ENCODE results near the gene LRRC59. TPM values are rescaled to one million over a fixed set of nuclear protein-coding genes. Genes with fewer than 3 reads are reported as not detected.

The LRRC59 gene
- total and polyA plus RNA-seq, 2 of the 13 experiments (the other 11 are each of a cell fraction or from before 2014, with no cell fraction given): 87.3 to 222 TPM

DNA sequence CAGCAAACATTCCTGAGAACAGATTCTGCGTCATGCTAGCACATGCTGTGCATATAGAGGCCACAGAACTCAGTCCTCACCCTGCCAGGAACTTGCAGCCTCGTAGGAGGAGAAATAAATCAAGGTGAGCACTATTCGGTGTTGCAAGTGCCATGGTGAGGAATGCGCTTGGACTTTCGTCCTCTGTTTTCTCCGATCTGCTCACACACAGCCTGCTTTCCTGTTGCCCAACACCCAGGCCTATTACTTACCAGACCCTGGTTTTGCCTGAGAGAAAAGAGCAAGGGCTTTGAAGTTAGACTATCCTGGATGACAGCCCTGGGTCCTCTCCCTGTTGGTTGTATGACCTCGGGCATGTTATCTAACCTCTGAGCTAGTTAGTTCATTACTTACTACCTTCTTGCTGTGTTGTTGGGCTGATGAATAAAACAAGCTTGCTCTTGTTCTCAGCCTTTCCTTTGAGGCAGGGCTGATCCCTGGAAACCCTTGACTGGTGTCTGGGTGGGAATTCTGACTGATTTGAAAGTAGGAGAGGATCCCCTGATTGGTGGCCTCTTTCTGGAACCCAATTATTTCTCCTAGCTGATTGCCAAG, 31.6 kb upstream of the LRRC59 start (continued):
- TF ChIP-seq SNAPC2 (CRISPR knock-in tag; IDR thresholded peaks at IDR 0.05): peak; percentile 76; the same call in 1 of the 2 replicates
- peak; percentile 87 for TF ChIP-seq ZSCAN25 (CRISPR knock-in tag; IDR thresholded peaks at IDR 0.05)
- TF ChIP-seq SETDB1 (CRISPR knock-in tag; IDR thresholded peaks at IDR 0.05; ENCODE audit: borderline replicate concordance): no peak
- peak; percentile 79; the same call in 1 of the 2 replicates for TF ChIP-seq ZBTB20 (CRISPR knock-in tag; IDR thresholded peaks at IDR 0.05; ENCODE audit: borderline replicate concordance, low read depth)
- TF ChIP-seq SP1 (IDR thresholded peaks at IDR 0.05): no peak
- 0 out of 2 replicates have a peak, but pooled peaks have one; percentile 27 for TF ChIP-seq SP1 (CRISPR knock-in tag; IDR thresholded peaks at IDR 0.05)
- TF ChIP-seq, protein P1, sequence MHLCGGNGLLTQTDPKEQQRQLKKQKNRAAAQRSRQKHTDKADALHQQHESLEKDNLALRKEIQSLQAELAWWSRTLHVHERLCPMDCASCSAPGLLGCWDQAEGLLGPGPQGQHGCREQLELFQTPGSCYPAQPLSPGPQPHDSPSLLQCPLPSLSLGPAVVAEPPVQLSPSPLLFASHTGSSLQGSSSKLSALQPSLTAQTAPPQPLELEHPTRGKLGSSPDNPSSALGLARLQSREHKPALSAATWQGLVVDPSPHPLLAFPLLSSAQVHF (CRISPR knock-in tag; IDR thresholded peaks at IDR 0.05): no peak
- TF ChIP-seq REXO4 (CRISPR knock-in tag; IDR thresholded peaks at IDR 0.05; ENCODE audit: borderline replicate concordance): no peak
- TF ChIP-seq ZZZ3 (CRISPR knock-in tag; IDR thresholded peaks at IDR 0.05; ENCODE audit: borderline replicate concordance): peak; percentile 77; the same call in 1 of the 2 replicates
- no peak for TF ChIP-seq ZNF17 (CRISPR knock-in tag; IDR thresholded peaks at IDR 0.05)
- TF ChIP-seq TBX2 (CRISPR knock-in tag; IDR thresholded peaks at IDR 0.05; ENCODE audit: borderline replicate concordance): peak; percentile 95
- no peak for TF ChIP-seq ZNF562 (CRISPR knock-in tag; IDR thresholded peaks at IDR 0.05; ENCODE audit: borderline replicate concordance)
- TF ChIP-seq ZNF513 (CRISPR knock-in tag; conservative IDR thresholded peaks at IDR 0.05): no peak
- no peak for TF ChIP-seq ZNF773 (CRISPR knock-in tag; IDR thresholded peaks at IDR 0.05; ENCODE audit: borderline replicate concordance)
- TF ChIP-seq EED (CRISPR knock-in tag; IDR thresholded peaks at IDR 0.05): no peak
- peak; percentile 62; the same call in 1 of the 2 replicates for TF ChIP-seq DRAP1 (CRISPR knock-in tag; IDR thresholded peaks at IDR 0.05)
- TF ChIP-seq ETS1 (CRISPR knock-in tag; IDR thresholded peaks at IDR 0.05): no peak
- peak; percentile 33; the same call in 1 of the 2 replicates for TF ChIP-seq TAF1 (CRISPR knock-in tag; IDR thresholded peaks at IDR 0.05)
- TF ChIP-seq MYNN (CRISPR knock-in tag; IDR thresholded peaks at IDR 0.05; ENCODE audit: low read depth): peak; percentile 75; the same call in 1 of the 2 replicates
- peak; percentile 88; the same call in 1 of the 2 replicates for TF ChIP-seq ZNF556 (CRISPR knock-in tag; IDR thresholded peaks at IDR 0.05; ENCODE audit: borderline replicate concordance)
- TF ChIP-seq STAT6 (CRISPR knock-in tag; IDR thresholded peaks at IDR 0.05; ENCODE audit: borderline replicate concordance): peak; percentile 93
- TF ChIP-seq ZNF468 (CRISPR knock-in tag; IDR thresholded peaks at IDR 0.05): no peak
- TF ChIP-seq MEF2D (CRISPR knock-in tag; IDR thresholded peaks at IDR 0.05): peak; percentile 83
- no peak for TF ChIP-seq ZNF333 (CRISPR knock-in tag; IDR thresholded peaks at IDR 0.05; ENCODE audit: borderline replicate concordance)
- TF ChIP-seq ZNF790 (CRISPR knock-in tag; IDR thresholded peaks at IDR 0.05; ENCODE audit: borderline replicate concordance): no peak

Data from HepG2 (cell line).